SK-N-SH treated with all-trans-retinoic acid at 6 μM for 48 hours (cell line): Measurements from ENCODE around the gene PIGN.

Experiments used
- ATAC-seq: fragments of 200-7000 bp; cut with Tn5 transposase; 3 replicates; pipeline ENCODE4 v1.9.1; 2020; ENCODE audit warnings: mild to moderate bottlenecking, moderate library complexity
- ARNTL ChIP-seq: fragments of 450-650 bp; formaldehyde crosslinking; IDR thresholded peaks from 2 replicates; pipeline ENCODE4 v1.5.0; 2020; ENCODE audit warnings: low read depth, mild to moderate bottlenecking, moderate library complexity, borderline replicate concordance
- BACH2 ChIP-seq: fragments of 250-450 bp; sonication (Bioruptor Pico); IDR thresholded peaks from 2 replicates; pipeline ENCODE4 v1.9.0; 2021; ENCODE audit warnings: mild to moderate bottlenecking, borderline replicate concordance
- CSDC2 ChIP-seq: fragments of 250-450 bp; sonication (Bioruptor Pico); IDR thresholded peaks from 2 replicates; pipeline ENCODE4 v1.5.0; 2020; ENCODE audit warnings: mild to moderate bottlenecking, moderate library complexity
- ESRRG ChIP-seq: fragments of 250-450 bp; sonication (Bioruptor Pico); IDR thresholded peaks from 2 replicates; pipeline ENCODE4 v1.6.1; 2021; ENCODE audit warnings: mild to moderate bottlenecking
- GLIS3 ChIP-seq: fragments of 250-450 bp; sonication (Bioruptor Pico); IDR thresholded peaks from 2 replicates; pipeline ENCODE4 v1.5.0; 2020; ENCODE audit warnings: mild to moderate bottlenecking, moderate library complexity
- ISL1 ChIP-seq: fragments of 250-450 bp; sonication (Bioruptor Pico); IDR thresholded peaks from 2 replicates; pipeline ENCODE4 v2.1.2; 2022; ENCODE audit warnings: mild to moderate bottlenecking, moderate library complexity
- OSR1 ChIP-seq: fragments of 250-450 bp; sonication (Bioruptor Pico); IDR thresholded peaks from 2 replicates; pipeline ENCODE4 v1.8.0; 2022; ENCODE audit warnings: moderate library complexity, mild to moderate bottlenecking, inconsistent platforms
- PPARA ChIP-seq: fragments of 250-450 bp; sonication (Bioruptor Pico); IDR thresholded peaks from 2 replicates; pipeline ENCODE4 v1.5.0; 2020; ENCODE audit warnings: mild to moderate bottlenecking, borderline replicate concordance
- RARB ChIP-seq: fragments of 250-450 bp; sonication (Bioruptor Pico); IDR thresholded peaks from 2 replicates; pipeline ENCODE4 v1.8.0; 2021; ENCODE audit warnings: mild to moderate bottlenecking, moderate library complexity
- SNAI2 ChIP-seq: fragments of 250-450 bp; sonication (Bioruptor Pico); IDR thresholded peaks from 2 replicates; pipeline ENCODE4 v1.5.0; 2020; ENCODE audit warnings: mild to moderate bottlenecking, moderate library complexity
- TCF4 ChIP-seq: fragments of 250-450 bp; sonication (Bioruptor Pico); IDR thresholded peaks from 2 replicates; pipeline ENCODE4 v1.8.0; 2021; ENCODE audit warnings: mild to moderate bottlenecking, moderate library complexity, borderline replicate concordance
- ZC3H10 ChIP-seq: fragments of 250-450 bp; sonication (Bioruptor Pico); IDR thresholded peaks from 2 replicates; pipeline ENCODE4 v1.5.1; 2021; ENCODE audit warnings: mild to moderate bottlenecking, moderate library complexity
- ZFP3 ChIP-seq: fragments of 250-450 bp; sonication (Bioruptor Pico); IDR thresholded peaks from 2 replicates; pipeline ENCODE4 v1.5.0; 2020; ENCODE audit warnings: mild to moderate bottlenecking, moderate library complexity
- ZFP30 ChIP-seq: fragments of 450-650 bp; formaldehyde crosslinking; IDR thresholded peaks from 2 replicates; pipeline ENCODE4 v1.5.0; 2022; ENCODE audit warnings: mild to moderate bottlenecking, moderate library complexity
- ZNF565 ChIP-seq: fragments of 450-650 bp; formaldehyde crosslinking; conservative IDR thresholded peaks from 2 replicates; pipeline ENCODE4 v1.5.0; 2020; ENCODE audit warnings: low read depth, mild to moderate bottlenecking, moderate library complexity
- ZNF70 ChIP-seq: fragments of 450-650 bp; formaldehyde crosslinking; IDR thresholded peaks from 2 replicates; pipeline ENCODE4 v1.5.0; 2020; ENCODE audit warnings: mild to moderate bottlenecking, moderate library complexity
- ZNF8 ChIP-seq: fragments of 450-650 bp; formaldehyde crosslinking; IDR thresholded peaks from 2 replicates; pipeline ENCODE4 v1.5.0; 2020; ENCODE audit warnings: mild to moderate bottlenecking, moderate library complexity
- TF ChIP-seq, protein P1 (sequence below): fragments of 250-450 bp; sonication (Bioruptor Pico); IDR thresholded peaks from 2 replicates; pipeline ENCODE4 v1.8.0; 2021; ENCODE audit warnings: low read depth, mild to moderate bottlenecking, moderate library complexity, borderline replicate concordance
- TF ChIP-seq, protein P2 (sequence below): fragments of 250-450 bp; sonication (Bioruptor Pico); IDR thresholded peaks from 2 replicates; pipeline ENCODE4 v1.8.0; 2020; ENCODE audit warnings: mild to moderate bottlenecking, moderate library complexity, borderline replicate concordance
- TF ChIP-seq, protein P3 (sequence below): fragments of 250-450 bp; sonication (Bioruptor Pico); IDR thresholded peaks from 2 replicates; pipeline ENCODE4 v1.5.1; 2020; ENCODE audit warnings: low read depth, mild to moderate bottlenecking, moderate library complexity
- TF ChIP-seq, protein P4 (sequence below): fragments of 250-450 bp; sonication (Bioruptor Pico); IDR thresholded peaks from 2 replicates; pipeline ENCODE4 v1.5.1; 2021; ENCODE audit warnings: mild to moderate bottlenecking, moderate library complexity
- TF ChIP-seq, protein P5 (sequence below): fragments of 250-450 bp; sonication (Bioruptor Pico); IDR thresholded peaks from 2 replicates; pipeline ENCODE4 v1.5.0; 2020; ENCODE audit warnings: mild to moderate bottlenecking, moderate library complexity

Gene PIGN

DNA sequence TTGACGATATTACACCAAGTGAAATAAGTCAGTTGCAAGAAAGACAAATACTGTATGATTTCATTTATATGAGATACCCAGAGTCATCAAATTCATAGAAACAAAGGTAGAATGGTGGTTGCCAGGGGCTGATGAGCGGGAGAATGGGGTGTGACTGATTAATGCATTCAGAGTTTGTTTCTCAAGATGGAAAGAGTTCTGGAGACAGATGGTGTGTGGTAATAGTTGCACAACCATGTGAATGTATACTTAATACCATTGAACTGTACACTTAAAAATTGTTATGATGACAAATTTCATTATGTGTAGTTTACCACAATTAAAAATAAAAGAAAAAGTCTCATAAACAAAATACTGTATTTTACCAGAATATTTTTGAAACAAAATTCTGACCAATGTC, 117.3 kb downstream of the PIGN start:
- ATAC-seq, result no peak
- TF ChIP-seq ARNTL (CRISPR knock-in tag), result no peak

DNA sequence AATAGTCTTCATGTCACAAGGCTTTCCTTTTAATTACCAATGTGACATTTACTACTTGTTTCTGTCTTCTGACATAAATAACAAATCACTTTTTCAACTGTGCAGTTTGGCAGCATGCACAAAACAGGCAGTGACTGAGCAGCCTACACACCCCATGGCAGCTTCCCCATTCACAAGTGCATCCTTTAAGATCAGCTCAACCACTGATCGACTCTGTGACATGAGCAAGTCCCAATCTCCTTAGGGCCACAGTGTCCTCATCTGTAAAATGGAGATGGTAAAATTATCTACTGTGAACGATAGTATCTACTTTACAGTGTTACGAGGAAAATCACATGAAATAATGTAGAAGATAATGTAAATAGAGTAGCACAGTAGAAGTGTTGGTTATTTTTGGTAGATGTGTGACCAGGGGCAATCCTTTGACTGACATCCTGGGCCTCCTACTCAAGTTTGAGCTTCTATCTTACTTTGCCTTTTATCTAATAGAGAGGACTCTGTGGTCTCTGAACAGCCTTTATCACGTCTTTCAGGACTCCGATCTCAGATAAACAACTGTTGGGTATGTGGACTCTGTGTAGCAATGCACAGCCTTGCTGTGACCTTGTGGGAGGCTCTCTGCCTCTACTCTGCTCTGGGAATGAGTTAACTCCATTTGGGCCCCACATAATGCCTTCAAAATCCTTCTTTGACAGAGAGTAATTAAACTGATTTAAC, 120.6 kb downstream of the PIGN start:
- ATAC-seq, result no peak
- TF ChIP-seq BACH2 (CRISPR knock-in tag) (no peak), ZFP30 (CRISPR knock-in tag) (no peak), GLIS3 (CRISPR knock-in tag) (no peak), ZNF565 (CRISPR knock-in tag) (no peak), ESRRG (no peak), ZNF70 (CRISPR knock-in tag) (no peak), ISL1 (no peak), SNAI2 (CRISPR knock-in tag) (no peak), ZNF8 (CRISPR knock-in tag) (no peak), RARB (CRISPR knock-in tag) (no peak), PPARA (CRISPR knock-in tag) (no peak), ZFP3 (CRISPR knock-in tag) (no peak), ARNTL (CRISPR knock-in tag) (no peak), ZC3H10 (no peak)
- TF ChIP-seq, protein P1, sequence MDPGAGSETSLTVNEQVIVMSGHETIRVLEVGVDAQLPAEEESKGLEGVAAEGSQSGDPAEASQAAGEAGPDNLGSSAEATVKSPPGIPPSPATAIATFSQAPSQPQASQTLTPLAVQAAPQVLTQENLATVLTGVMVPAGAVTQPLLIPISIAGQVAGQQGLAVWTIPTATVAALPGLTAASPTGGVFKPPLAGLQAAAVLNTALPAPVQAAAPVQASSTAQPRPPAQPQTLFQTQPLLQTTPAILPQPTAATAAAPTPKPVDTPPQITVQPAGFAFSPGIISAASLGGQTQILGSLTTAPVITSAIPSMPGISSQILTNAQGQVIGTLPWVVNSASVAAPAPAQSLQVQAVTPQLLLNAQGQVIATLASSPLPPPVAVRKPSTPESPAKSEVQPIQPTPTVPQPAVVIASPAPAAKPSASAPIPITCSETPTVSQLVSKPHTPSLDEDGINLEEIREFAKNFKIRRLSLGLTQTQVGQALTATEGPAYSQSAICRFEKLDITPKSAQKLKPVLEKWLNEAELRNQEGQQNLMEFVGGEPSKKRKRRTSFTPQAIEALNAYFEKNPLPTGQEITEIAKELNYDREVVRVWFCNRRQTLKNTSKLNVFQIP (CRISPR knock-in tag), result no peak
- TF ChIP-seq, protein P2, sequence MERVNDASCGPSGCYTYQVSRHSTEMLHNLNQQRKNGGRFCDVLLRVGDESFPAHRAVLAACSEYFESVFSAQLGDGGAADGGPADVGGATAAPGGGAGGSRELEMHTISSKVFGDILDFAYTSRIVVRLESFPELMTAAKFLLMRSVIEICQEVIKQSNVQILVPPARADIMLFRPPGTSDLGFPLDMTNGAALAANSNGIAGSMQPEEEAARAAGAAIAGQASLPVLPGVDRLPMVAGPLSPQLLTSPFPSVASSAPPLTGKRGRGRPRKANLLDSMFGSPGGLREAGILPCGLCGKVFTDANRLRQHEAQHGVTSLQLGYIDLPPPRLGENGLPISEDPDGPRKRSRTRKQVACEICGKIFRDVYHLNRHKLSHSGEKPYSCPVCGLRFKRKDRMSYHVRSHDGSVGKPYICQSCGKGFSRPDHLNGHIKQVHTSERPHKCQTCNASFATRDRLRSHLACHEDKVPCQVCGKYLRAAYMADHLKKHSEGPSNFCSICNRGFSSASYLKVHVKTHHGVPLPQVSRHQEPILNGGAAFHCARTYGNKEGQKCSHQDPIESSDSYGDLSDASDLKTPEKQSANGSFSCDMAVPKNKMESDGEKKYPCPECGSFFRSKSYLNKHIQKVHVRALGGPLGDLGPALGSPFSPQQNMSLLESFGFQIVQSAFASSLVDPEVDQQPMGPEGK (CRISPR knock-in tag), result no peak
- TF ChIP-seq, protein P3, sequence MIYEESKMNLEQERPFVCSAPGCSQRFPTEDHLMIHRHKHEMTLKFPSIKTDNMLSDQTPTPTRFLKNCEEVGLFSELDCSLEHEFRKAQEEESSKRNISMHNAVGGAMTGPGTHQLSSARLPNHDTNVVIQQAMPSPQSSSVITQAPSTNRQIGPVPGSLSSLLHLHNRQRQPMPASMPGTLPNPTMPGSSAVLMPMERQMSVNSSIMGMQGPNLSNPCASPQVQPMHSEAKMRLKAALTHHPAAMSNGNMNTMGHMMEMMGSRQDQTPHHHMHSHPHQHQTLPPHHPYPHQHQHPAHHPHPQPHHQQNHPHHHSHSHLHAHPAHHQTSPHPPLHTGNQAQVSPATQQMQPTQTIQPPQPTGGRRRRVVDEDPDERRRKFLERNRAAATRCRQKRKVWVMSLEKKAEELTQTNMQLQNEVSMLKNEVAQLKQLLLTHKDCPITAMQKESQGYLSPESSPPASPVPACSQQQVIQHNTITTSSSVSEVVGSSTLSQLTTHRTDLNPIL, result no peak
- TF ChIP-seq, protein P4, sequence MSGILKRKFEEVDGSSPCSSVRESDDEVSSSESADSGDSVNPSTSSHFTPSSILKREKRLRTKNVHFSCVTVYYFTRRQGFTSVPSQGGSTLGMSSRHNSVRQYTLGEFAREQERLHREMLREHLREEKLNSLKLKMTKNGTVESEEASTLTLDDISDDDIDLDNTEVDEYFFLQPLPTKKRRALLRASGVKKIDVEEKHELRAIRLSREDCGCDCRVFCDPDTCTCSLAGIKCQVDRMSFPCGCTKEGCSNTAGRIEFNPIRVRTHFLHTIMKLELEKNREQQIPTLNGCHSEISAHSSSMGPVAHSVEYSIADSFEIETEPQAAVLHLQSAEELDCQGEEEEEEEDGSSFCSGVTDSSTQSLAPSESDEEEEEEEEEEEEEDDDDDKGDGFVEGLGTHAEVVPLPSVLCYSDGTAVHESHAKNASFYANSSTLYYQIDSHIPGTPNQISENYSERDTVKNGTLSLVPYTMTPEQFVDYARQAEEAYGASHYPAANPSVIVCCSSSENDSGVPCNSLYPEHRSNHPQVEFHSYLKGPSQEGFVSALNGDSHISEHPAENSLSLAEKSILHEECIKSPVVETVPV (CRISPR knock-in tag), result no peak
- TF ChIP-seq, protein P5, sequence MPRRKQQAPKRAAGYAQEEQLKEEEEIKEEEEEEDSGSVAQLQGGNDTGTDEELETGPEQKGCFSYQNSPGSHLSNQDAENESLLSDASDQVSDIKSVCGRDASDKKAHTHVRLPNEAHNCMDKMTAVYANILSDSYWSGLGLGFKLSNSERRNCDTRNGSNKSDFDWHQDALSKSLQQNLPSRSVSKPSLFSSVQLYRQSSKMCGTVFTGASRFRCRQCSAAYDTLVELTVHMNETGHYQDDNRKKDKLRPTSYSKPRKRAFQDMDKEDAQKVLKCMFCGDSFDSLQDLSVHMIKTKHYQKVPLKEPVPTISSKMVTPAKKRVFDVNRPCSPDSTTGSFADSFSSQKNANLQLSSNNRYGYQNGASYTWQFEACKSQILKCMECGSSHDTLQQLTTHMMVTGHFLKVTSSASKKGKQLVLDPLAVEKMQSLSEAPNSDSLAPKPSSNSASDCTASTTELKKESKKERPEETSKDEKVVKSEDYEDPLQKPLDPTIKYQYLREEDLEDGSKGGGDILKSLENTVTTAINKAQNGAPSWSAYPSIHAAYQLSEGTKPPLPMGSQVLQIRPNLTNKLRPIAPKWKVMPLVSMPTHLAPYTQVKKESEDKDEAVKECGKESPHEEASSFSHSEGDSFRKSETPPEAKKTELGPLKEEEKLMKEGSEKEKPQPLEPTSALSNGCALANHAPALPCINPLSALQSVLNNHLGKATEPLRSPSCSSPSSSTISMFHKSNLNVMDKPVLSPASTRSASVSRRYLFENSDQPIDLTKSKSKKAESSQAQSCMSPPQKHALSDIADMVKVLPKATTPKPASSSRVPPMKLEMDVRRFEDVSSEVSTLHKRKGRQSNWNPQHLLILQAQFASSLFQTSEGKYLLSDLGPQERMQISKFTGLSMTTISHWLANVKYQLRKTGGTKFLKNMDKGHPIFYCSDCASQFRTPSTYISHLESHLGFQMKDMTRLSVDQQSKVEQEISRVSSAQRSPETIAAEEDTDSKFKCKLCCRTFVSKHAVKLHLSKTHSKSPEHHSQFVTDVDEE (CRISPR knock-in tag), result no peak
- TF ChIP-seq, all 23 proteins: peak for 0

DNA sequence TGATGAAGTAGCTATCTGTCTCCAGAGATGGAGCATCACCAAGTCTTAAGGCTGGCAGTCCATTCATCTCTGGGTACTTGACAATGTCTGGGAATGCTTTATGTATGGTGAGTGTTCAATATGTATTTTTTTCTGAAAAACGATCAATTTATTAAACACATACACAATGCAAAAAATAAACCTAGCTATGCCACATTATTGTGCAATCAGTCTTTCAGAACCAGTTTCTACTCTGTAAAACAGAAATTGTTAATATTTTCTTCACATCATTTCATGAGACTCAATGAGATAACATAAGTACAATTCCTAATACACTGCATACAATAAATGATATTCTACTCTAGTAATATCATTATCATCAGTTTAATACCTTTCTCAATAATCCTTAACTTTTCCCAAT, 122.5 kb downstream of the PIGN start:
- ATAC-seq, result no peak
- TF ChIP-seq RARB (CRISPR knock-in tag) (no peak), TCF4 (no peak), OSR1 (CRISPR knock-in tag) (no peak), GLIS3 (CRISPR knock-in tag) (no peak), CSDC2 (CRISPR knock-in tag) (no peak), PPARA (CRISPR knock-in tag) (no peak), ZNF8 (CRISPR knock-in tag) (no peak), ZFP30 (CRISPR knock-in tag) (no peak), BACH2 (CRISPR knock-in tag) (no peak), ZNF565 (CRISPR knock-in tag) (no peak), ARNTL (CRISPR knock-in tag) (no peak)
- TF ChIP-seq, protein P4 (CRISPR knock-in tag), result no peak
- TF ChIP-seq, protein P3, result no peak
- TF ChIP-seq, protein P5 (CRISPR knock-in tag), result no peak
